WTC11 (cell line): Measurements from ENCODE around the gene GOLT1B. TPM values are rescaled to one million over a fixed set of nuclear protein-coding genes. Genes with fewer than 3 reads are reported as not detected.

Experiments
- ATAC-seq: fragments of 200-7000 bp; cut with Tn5 transposase; 2 replicates; pipeline ENCODE4 v1.10.0; 2021; ENCODE audit warnings: mild to moderate bottlenecking, moderate library complexity
- CTCF ChIA-PET: fragments of 300-600 bp; sonication (Branson Sonifier 250); formaldehyde crosslinking; loops from one replicate; lab custom pipeline; 2021; ENCODE audit warnings: antibody characterized with exemption; lab: Charles Lee
- POLR2A ChIA-PET: fragments of 350-600 bp; sonication (Branson Sonifier 250); formaldehyde crosslinking; loops from one replicate; lab custom pipeline; 2021; ENCODE audit warnings: antibody characterized with exemption; lab: Charles Lee
- DNase-seq: peaks from one replicate; pipeline ENCODE4 v3.0.0; 2021; ENCODE audit warnings: low spot score
- H3K27ac Mint-ChIP-seq: 2 replicates; pipeline ENCODE4 v1.8.0; 2021; ENCODE audit warnings: mixed read lengths
- H3K27me3 Mint-ChIP-seq: 2 replicates; pipeline ENCODE4 v1.8.0; 2021; ENCODE audit warnings: low read depth, mild to moderate bottlenecking, moderate library complexity, mixed read lengths
- H3K36me3 Mint-ChIP-seq: 2 replicates; pipeline ENCODE4 v1.8.0; 2021; ENCODE audit warnings: mixed read lengths
- H3K4me1 Mint-ChIP-seq: 2 replicates; pipeline ENCODE4 v1.8.0; 2022; ENCODE audit warnings: mixed read lengths
- H3K4me3 Mint-ChIP-seq: 2 replicates; pipeline ENCODE4 v1.8.0; 2021; ENCODE audit warnings: mild to moderate bottlenecking, moderate library complexity, mixed read lengths
- H3K9me3 Mint-ChIP-seq: 2 replicates; pipeline ENCODE4 v1.8.0; 2021; ENCODE audit warnings: mixed read lengths
- CREM ChIP-seq: sonication (generic); formaldehyde crosslinking; IDR thresholded peaks from 2 replicates; pipeline ENCODE4 v1.8.1; 2022; ENCODE audit warnings: mild to moderate bottlenecking, missing genetic modification reagents, moderate library complexity
- ESRRA ChIP-seq: sonication (generic); formaldehyde crosslinking; IDR thresholded peaks from 2 replicates; pipeline ENCODE4 v1.8.1; 2022; ENCODE audit warnings: mild to moderate bottlenecking, missing genetic modification reagents, borderline replicate concordance
- FOXJ3 ChIP-seq: sonication (generic); formaldehyde crosslinking; IDR thresholded peaks from 2 replicates; pipeline ENCODE4 v1.9.0; 2021; ENCODE audit warnings: missing genetic modification reagents, mild to moderate bottlenecking, borderline replicate concordance
- FOXP1 ChIP-seq: sonication (generic); formaldehyde crosslinking; IDR thresholded peaks from 2 replicates; pipeline ENCODE4 v1.8.0; 2022; ENCODE audit warnings: missing genetic modification reagents, mild to moderate bottlenecking, moderate library complexity, borderline replicate concordance
- GABPB1 ChIP-seq: sonication (generic); formaldehyde crosslinking; IDR thresholded peaks from 2 replicates; pipeline ENCODE4 v1.8.1; 2023; ENCODE audit warnings: mild to moderate bottlenecking, missing genetic modification reagents
- GRHL2 ChIP-seq: fragments of 250-450 bp; sonication (Bioruptor Pico); IDR thresholded peaks from 2 replicates; pipeline ENCODE4 v1.8.0; 2022; ENCODE audit warnings: mild to moderate bottlenecking, moderate library complexity; ENCODE audit not compliant: insufficient replicate concordance, severe bottlenecking
- IRF2 ChIP-seq: sonication (generic); formaldehyde crosslinking; IDR thresholded peaks from 2 replicates; pipeline ENCODE4 v1.8.0; 2022; ENCODE audit warnings: low read depth, missing genetic modification reagents, borderline replicate concordance
- JUN ChIP-seq: sonication (generic); formaldehyde crosslinking; IDR thresholded peaks from 2 replicates; pipeline ENCODE4 v1.8.0; 2023; ENCODE audit warnings: mild to moderate bottlenecking, missing genetic modification reagents
- KAT7 ChIP-seq: sonication (generic); formaldehyde crosslinking; IDR thresholded peaks from 2 replicates; pipeline ENCODE4 v1.8.1; 2023; ENCODE audit warnings: missing genetic modification reagents, mild to moderate bottlenecking, borderline replicate concordance
- MYBL2 ChIP-seq: sonication (generic); formaldehyde crosslinking; IDR thresholded peaks from 2 replicates; pipeline ENCODE4 v1.8.1; 2023; ENCODE audit warnings: mild to moderate bottlenecking, moderate library complexity, missing genetic modification reagents
- NFATC4 ChIP-seq: fragments of 250-450 bp; sonication (Bioruptor Pico); IDR thresholded peaks from 2 replicates; pipeline ENCODE4 v1.9.0; 2021; ENCODE audit warnings: mild to moderate bottlenecking
- NR2C2 ChIP-seq: sonication (generic); formaldehyde crosslinking; IDR thresholded peaks from 2 replicates; pipeline ENCODE4 v1.8.0; 2022; ENCODE audit warnings: mild to moderate bottlenecking, missing genetic modification reagents
- NR3C1 ChIP-seq: sonication (generic); formaldehyde crosslinking; conservative IDR thresholded peaks from 2 replicates; pipeline ENCODE4 v1.8.1; 2023; ENCODE audit warnings: low read depth, mild to moderate bottlenecking, missing genetic modification reagents
- TEAD1 ChIP-seq: sonication (generic); formaldehyde crosslinking; IDR thresholded peaks from 2 replicates; pipeline ENCODE4 v1.8.0; 2022; ENCODE audit warnings: mild to moderate bottlenecking, missing genetic modification reagents
- TP53 ChIP-seq: sonication (generic); formaldehyde crosslinking; IDR thresholded peaks from 2 replicates; pipeline ENCODE4 v1.8.1; 2023; ENCODE audit warnings: mild to moderate bottlenecking, missing genetic modification reagents
- ZBTB21 ChIP-seq: sonication (generic); formaldehyde crosslinking; IDR thresholded peaks from 2 replicates; pipeline ENCODE4 v1.8.1; 2023; ENCODE audit warnings: mild to moderate bottlenecking, missing genetic modification reagents, borderline replicate concordance
- ZNF396 ChIP-seq: fragments of 250-450 bp; sonication (Bioruptor Pico); IDR thresholded peaks from 2 replicates; pipeline ENCODE4 v1.8.0; 2021; ENCODE audit warnings: mild to moderate bottlenecking, moderate library complexity, borderline replicate concordance
- ZNF416 ChIP-seq: fragments of 250-450 bp; sonication (Bioruptor Pico); IDR thresholded peaks from 2 replicates; pipeline ENCODE4 v1.9.0; 2021; ENCODE audit warnings: mild to moderate bottlenecking, inconsistent platforms
- ZNF423 ChIP-seq: fragments of 250-450 bp; sonication (Bioruptor Pico); IDR thresholded peaks from 2 replicates; pipeline ENCODE4 v2.1.2; 2022; ENCODE audit warnings: mild to moderate bottlenecking, moderate library complexity
- ZNF671 ChIP-seq: fragments of 250-450 bp; sonication (Bioruptor Pico); IDR thresholded peaks from 2 replicates; pipeline ENCODE4 v1.8.0; 2021; ENCODE audit warnings: mild to moderate bottlenecking
- total RNA-seq: library from RNA; stranded (reverse); gene quantifications from 3 replicates; pipeline ENCODE4 v1.2.3, GENCODE V29; 2021
- TF ChIP-seq, protein P1 (sequence below): sonication (generic); formaldehyde crosslinking; conservative IDR thresholded peaks from 2 replicates; pipeline ENCODE4 v1.8.1; 2022; ENCODE audit warnings: mild to moderate bottlenecking, missing genetic modification reagents
- TF ChIP-seq, protein P2 (sequence below): sonication (generic); formaldehyde crosslinking; IDR thresholded peaks from 2 replicates; pipeline ENCODE4 v1.8.0; 2022; ENCODE audit warnings: missing genetic modification reagents
- TF ChIP-seq, protein P3 (sequence below): sonication (generic); formaldehyde crosslinking; IDR thresholded peaks from 2 replicates; pipeline ENCODE4 v1.8.0; 2023; ENCODE audit warnings: missing genetic modification reagents
- TF ChIP-seq, protein P4 (sequence below): sonication (generic); formaldehyde crosslinking; IDR thresholded peaks from 2 replicates; pipeline ENCODE4 v1.8.0; 2022; ENCODE audit warnings: mild to moderate bottlenecking, missing genetic modification reagents
- TF ChIP-seq, protein P5 (sequence below): sonication (generic); formaldehyde crosslinking; IDR thresholded peaks from 2 replicates; pipeline ENCODE4 v1.8.1; 2023; ENCODE audit warnings: mild to moderate bottlenecking, moderate library complexity, missing genetic modification reagents

The GOLT1B gene
- total RNA-seq, 1 experiment from 2014 or later = 39.7 TPM

DNA sequence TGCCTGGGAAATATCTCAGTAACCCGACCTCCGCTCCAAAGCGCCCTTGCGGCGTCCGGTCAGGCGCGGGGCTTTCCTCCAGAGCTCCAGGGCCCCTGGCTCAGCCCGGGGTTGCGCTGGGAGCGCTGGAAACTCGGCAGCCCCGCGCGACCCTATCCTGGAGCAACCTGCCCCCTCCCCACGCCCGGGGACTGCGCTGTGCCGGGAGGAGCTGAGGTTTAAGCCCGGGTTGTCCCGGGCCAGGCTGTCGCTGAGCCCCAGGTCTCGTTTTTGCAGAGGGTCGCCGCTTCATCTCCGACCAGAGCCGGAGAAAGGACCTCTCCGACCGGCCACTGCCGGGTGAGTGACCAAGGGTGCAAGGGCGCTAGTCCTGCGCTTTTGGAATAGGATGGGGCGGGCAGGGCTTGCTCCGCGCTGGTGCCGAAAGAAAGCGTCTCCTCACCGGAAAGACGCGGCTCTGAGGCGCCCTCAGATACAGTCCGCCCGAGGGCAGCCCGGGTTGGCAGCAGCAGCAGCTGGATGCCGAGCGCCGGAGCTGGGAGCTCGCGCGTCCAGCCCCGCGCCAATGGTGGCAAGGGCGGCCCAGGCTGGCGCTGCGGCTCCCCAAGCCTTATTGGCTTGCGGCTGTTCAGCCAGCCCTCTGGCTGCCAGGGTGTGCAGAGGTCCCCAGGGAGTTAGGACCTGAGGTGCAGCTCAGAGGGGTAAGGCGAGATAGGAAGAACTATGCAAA is 26.0 kb downstream of the GOLT1B start:
- no peak overlapping the region for H3K27ac Mint-ChIP-seq
- CTCF ChIA-PET = interaction anchor here (1.0 kb wide), 2 partner anchors 26 to 214 kb away, joined by 3 to 4 read pairs; partner anchors contain the start of genes GOLT1B and RECQL
- no peak for TF ChIP-seq MYBL2 (CRISPR knock-in tag)
- TF ChIP-seq, protein P1, sequence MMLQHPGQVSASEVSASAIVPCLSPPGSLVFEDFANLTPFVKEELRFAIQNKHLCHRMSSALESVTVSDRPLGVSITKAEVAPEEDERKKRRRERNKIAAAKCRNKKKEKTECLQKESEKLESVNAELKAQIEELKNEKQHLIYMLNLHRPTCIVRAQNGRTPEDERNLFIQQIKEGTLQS (CRISPR knock-in tag) = no peak
- TF ChIP-seq ZNF396 = no peak
- TF ChIP-seq GABPB1 (CRISPR knock-in tag) = peak; percentile 27; the same call in 1 of the 2 replicates
- no peak for TF ChIP-seq NR3C1 (CRISPR knock-in tag)
- TF ChIP-seq FOXP1 (CRISPR knock-in tag) = peak; percentile 85; the same call in 1 of the 2 replicates
- no peak for TF ChIP-seq ZNF416 (CRISPR knock-in tag)
- TF ChIP-seq GRHL2 (CRISPR knock-in tag) = no peak
- no peak for TF ChIP-seq IRF2 (CRISPR knock-in tag)
- TF ChIP-seq, protein P2, sequence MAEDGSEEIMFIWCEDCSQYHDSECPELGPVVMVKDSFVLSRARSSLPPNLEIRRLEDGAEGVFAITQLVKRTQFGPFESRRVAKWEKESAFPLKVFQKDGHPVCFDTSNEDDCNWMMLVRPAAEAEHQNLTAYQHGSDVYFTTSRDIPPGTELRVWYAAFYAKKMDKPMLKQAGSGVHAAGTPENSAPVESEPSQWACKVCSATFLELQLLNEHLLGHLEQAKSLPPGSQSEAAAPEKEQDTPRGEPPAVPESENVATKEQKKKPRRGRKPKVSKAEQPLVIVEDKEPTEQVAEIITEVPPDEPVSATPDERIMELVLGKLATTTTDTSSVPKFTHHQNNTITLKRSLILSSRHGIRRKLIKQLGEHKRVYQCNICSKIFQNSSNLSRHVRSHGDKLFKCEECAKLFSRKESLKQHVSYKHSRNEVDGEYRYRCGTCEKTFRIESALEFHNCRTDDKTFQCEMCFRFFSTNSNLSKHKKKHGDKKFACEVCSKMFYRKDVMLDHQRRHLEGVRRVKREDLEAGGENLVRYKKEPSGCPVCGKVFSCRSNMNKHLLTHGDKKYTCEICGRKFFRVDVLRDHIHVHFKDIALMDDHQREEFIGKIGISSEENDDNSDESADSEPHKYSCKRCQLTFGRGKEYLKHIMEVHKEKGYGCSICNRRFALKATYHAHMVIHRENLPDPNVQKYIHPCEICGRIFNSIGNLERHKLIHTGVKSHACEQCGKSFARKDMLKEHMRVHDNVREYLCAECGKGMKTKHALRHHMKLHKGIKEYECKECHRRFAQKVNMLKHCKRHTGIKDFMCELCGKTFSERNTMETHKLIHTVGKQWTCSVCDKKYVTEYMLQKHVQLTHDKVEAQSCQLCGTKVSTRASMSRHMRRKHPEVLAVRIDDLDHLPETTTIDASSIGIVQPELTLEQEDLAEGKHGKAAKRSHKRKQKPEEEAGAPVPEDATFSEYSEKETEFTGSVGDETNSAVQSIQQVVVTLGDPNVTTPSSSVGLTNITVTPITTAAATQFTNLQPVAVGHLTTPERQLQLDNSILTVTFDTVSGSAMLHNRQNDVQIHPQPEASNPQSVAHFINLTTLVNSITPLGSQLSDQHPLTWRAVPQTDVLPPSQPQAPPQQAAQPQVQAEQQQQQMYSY (CRISPR knock-in tag) = no peak
- no peak for TF ChIP-seq TP53 (CRISPR knock-in tag)
- no peak for TF ChIP-seq CREM
- TF ChIP-seq, protein P3, sequence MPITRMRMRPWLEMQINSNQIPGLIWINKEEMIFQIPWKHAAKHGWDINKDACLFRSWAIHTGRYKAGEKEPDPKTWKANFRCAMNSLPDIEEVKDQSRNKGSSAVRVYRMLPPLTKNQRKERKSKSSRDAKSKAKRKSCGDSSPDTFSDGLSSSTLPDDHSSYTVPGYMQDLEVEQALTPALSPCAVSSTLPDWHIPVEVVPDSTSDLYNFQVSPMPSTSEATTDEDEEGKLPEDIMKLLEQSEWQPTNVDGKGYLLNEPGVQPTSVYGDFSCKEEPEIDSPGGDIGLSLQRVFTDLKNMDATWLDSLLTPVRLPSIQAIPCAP (CRISPR knock-in tag) = no peak
- no peak for TF ChIP-seq ZNF423 (CRISPR knock-in tag)
- TF ChIP-seq, protein P4, sequence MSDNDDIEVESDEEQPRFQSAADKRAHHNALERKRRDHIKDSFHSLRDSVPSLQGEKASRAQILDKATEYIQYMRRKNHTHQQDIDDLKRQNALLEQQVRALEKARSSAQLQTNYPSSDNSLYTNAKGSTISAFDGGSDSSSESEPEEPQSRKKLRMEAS (CRISPR knock-in tag) = 0 out of 2 replicates have a peak, but pooled peaks have one; percentile 20
- no peak for TF ChIP-seq ZNF671 (CRISPR knock-in tag)
- TF ChIP-seq NR2C2 (CRISPR knock-in tag) = no peak
- no peak for TF ChIP-seq ZBTB21 (CRISPR knock-in tag)
- TF ChIP-seq TEAD1 = peak; percentile 17; the same call in 1 of the 2 replicates
- TF ChIP-seq FOXJ3 = no peak
- no peak for TF ChIP-seq JUN (CRISPR knock-in tag)
- no peak for TF ChIP-seq NFATC4
- TF ChIP-seq, protein P5, sequence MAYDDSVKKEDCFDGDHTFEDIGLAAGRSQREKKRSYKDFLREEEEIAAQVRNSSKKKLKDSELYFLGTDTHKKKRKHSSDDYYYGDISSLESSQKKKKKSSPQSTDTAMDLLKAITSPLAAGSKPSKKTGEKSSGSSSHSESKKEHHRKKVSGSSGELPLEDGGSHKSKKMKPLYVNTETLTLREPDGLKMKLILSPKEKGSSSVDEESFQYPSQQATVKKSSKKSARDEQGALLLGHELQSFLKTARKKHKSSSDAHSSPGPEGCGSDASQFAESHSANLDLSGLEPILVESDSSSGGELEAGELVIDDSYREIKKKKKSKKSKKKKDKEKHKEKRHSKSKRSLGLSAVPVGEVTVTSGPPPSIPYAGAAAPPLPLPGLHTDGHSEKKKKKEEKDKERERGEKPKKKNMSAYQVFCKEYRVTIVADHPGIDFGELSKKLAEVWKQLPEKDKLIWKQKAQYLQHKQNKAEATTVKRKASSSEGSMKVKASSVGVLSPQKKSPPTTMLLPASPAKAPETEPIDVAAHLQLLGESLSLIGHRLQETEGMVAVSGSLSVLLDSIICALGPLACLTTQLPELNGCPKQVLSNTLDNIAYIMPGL = peak; percentile 80
- TF ChIP-seq KAT7 (CRISPR knock-in tag) = no peak
- no peak for TF ChIP-seq ESRRA (CRISPR knock-in tag)
- TF ChIP-seq, all 79 proteins: peak for 5
- H3K36me3 Mint-ChIP-seq = no peaks in the 10 kb centered on the region
- ATAC-seq = peak; percentile 94
- H3K9me3 Mint-ChIP-seq = peaks cover 3% of the 10 kb centered on the region; the same call in 1 of the 2 replicates
- H3K4me3 Mint-ChIP-seq = peak overlapping the region; percentile 91
- DNase-seq = peak; percentile 76
- peaks cover 57% of the 10 kb centered on the region for H3K27me3 Mint-ChIP-seq
- POLR2A ChIA-PET = interaction anchor here (2.0 kb wide), 1 partner anchor 130 kb away, joined by 9 read pairs; the partner anchor contains the start of gene LDHB
- H3K4me1 Mint-ChIP-seq = peaks cover 12% of the 10 kb centered on the region
